Chondrocyte (in vitro differentiated cells): Measurements from ENCODE around the gene DCP1B. TPM values are rescaled to one million over a fixed set of nuclear protein-coding genes. Genes with fewer than 3 reads are reported as not detected.

Source experiments
- DNase-seq: peaks from one replicate; pipeline ENCODE4 v3.0.0; 2021; ENCODE audit warnings: mixed read lengths, low spot score
- H3K27ac Mint-ChIP-seq: one replicate; pipeline ENCODE4 v1.8.0; 2021; ENCODE audit warnings: mild to moderate bottlenecking, moderate library complexity, mixed read lengths; ENCODE audit not compliant: unreplicated experiment
- H3K27me3 Mint-ChIP-seq: 2 replicates; pipeline ENCODE4 v1.8.0; 2021; ENCODE audit warnings: low read depth, mixed read lengths
- H3K36me3 Mint-ChIP-seq: 2 replicates; pipeline ENCODE4 v1.8.0; 2021; ENCODE audit warnings: low read depth, mixed read lengths
- H3K4me1 Mint-ChIP-seq: 2 replicates; pipeline ENCODE4 v1.8.0; 2021; ENCODE audit warnings: low read depth, mild to moderate bottlenecking, mixed read lengths
- H3K4me3 Mint-ChIP-seq: one replicate; pipeline ENCODE4 v1.8.0; 2021; ENCODE audit warnings: mild to moderate bottlenecking, moderate library complexity, mixed read lengths; ENCODE audit not compliant: unreplicated experiment
- H3K9me3 Mint-ChIP-seq: 2 replicates; pipeline ENCODE4 v1.8.0; 2021; ENCODE audit warnings: low read depth, mixed read lengths
- CTCF ChIP-seq: fragments of 200-600 bp; sonication (generic); IDR thresholded peaks from 2 replicates; pipeline ENCODE4 v1.5.0; 2021; ENCODE audit warnings: antibody characterized with exemption, mild to moderate bottlenecking, moderate library complexity
- total RNA-seq: library from RNA; stranded (reverse); gene quantifications from 3 replicates; pipeline ENCODE4 v1.2.1, GENCODE V29; 2021

The DCP1B gene
- total RNA-seq, 1 donor from 2014 or later = 12.7 TPM

DNA sequence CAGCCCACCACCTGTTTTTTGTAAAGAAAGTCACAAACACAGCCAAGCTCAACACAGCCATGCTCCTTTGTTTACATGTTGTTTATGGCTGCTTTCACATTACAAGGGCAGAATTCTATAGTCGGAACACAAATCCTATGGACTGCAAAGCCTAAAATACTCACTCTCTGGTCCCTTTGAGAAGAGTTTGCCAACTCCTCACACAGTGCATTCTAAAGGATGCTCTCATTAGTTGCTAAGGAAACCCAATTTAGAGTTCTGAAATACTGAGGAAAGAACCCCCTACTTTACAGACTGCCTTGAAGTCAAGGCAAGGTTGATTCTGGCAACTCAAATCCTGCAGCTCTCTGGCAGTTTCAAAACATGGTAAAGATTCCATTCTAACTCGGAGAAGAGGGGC lies 38.3 kb downstream of the DCP1B start:
- H3K36me3 Mint-ChIP-seq = peaks cover 23% of the 10 kb centered on the region
- H3K27me3 Mint-ChIP-seq = no peaks in the 10 kb centered on the region
- H3K9me3 Mint-ChIP-seq = no peaks in the 10 kb centered on the region
- TF ChIP-seq CTCF = no peak
- no peak overlapping the region for H3K27ac Mint-ChIP-seq
- no peak for DNase-seq
- peaks cover 12% of the 10 kb centered on the region for H3K4me1 Mint-ChIP-seq
- H3K4me3 Mint-ChIP-seq = no peak overlapping the region

- no peaks in the 10 kb centered on the region for H3K9me3 Mint-ChIP-seq
- TF ChIP-seq CTCF = no peak
- DNase-seq = no peak
- peaks cover 36% of the 10 kb centered on the region for H3K36me3 Mint-ChIP-seq
- no peaks in the 10 kb centered on the region for H3K27me3 Mint-ChIP-seq
- H3K4me1 Mint-ChIP-seq = no peaks in the 10 kb centered on the region
- no peak overlapping the region for H3K4me3 Mint-ChIP-seq
- no peak overlapping the region for H3K27ac Mint-ChIP-seq
These were observed 41.9 kb downstream of the DCP1B start for GRCh38 chr12:1962051-1963020.

DNA sequence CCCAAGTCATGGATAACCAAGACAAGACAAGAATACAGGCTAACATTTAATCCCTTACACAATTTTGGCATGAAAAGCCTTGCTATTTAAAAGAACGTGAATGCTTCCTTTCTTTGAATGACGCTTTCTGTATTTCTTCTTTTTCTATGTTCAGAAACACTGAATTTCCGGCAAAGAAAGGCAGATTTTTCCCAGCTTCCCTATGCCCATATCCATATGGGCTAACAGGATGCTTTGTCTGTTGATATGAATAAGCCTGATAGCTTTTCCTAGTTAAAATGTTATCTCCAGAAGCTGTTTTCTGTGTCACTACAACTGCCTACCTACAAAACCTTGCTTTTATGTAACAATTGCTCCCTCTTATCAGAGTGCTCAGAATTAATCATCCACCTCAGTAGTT lies 47.5 kb downstream of the DCP1B start:
- TF ChIP-seq CTCF = no peak
- no peak overlapping the region for H3K4me3 Mint-ChIP-seq
- H3K4me1 Mint-ChIP-seq = no peaks in the 10 kb centered on the region
- H3K27me3 Mint-ChIP-seq = no peaks in the 10 kb centered on the region
- no peak overlapping the region for H3K27ac Mint-ChIP-seq
- peaks cover 29% of the 10 kb centered on the region for H3K36me3 Mint-ChIP-seq
- H3K9me3 Mint-ChIP-seq = no peaks in the 10 kb centered on the region
- no peak for DNase-seq

DNA sequence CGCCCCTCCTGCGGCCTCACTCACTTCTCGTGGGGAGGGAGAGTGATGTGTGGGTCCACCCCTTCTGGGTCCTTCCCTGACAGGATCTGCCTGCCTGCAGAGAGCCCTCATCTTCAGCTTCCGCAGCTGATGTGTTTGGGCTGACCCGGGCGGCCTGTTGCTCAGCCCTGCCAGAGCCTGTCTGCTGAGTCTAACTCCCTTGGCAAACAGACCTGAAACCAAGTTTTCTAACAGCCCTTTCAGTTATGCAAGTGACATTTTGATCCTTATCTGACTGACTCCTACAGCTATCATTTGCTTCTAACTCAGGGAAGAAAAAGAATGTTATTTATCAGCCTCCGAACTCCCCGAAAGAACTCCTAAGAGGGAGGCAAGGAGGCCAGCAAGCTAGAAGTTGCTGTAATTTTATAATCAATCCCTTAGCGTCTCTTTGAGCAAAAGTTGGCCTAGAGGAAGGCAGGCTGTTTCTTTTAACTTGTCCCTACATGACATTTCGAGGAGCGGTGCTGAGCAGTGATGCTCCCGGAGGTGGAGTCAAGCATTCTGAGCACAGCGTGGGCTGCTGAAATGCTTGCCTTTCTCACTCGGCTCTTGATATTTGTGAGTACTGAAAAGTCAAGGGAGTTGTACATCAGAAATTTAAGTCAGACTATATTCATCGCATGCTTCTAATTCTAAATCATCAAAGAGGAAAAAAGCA lies 54.3 kb downstream of the DCP1B start:
- Mint-ChIP-seq H3K36me3 (peaks cover 36% of the 10 kb centered on the region), H3K27ac (no peak overlapping the region), H3K27me3 (no peaks in the 10 kb centered on the region), H3K4me1 (peaks cover 11% of the 10 kb centered on the region), H3K4me3 (no peak overlapping the region), H3K9me3 (peaks cover 3% of the 10 kb centered on the region)
- no peak for TF ChIP-seq CTCF
- DNase-seq = no peak

- peaks cover 11% of the 10 kb centered on the region for H3K4me1 Mint-ChIP-seq
- DNase-seq = no peak
- no peak overlapping the region for H3K27ac Mint-ChIP-seq
- no peak overlapping the region for H3K4me3 Mint-ChIP-seq
- no peaks in the 10 kb centered on the region for H3K27me3 Mint-ChIP-seq
- no peak for TF ChIP-seq CTCF
- H3K9me3 Mint-ChIP-seq = peaks cover 7% of the 10 kb centered on the region
- peaks cover 42% of the 10 kb centered on the region for H3K36me3 Mint-ChIP-seq
These were observed 55.4 kb downstream of the DCP1B start for GRCh38 chr12:1948883-1949282.
